SK-N-SH (cell line): ENCODE measurements around the gene TIAM1.

Source experiments
- EP300 ChIP-seq, 2 experiments: IDR thresholded peaks; 2 replicates each; pipeline versions ENCODE4 v1.4.0 to v1.6.1; 2012; ENCODE audit warnings: borderline replicate concordance in 1 of 2, low read depth in 1 of 2, low read length in 1 of 2
- EZH2phosphoT487 ChIP-seq: fragments of 200-600 bp; sonication (generic); IDR thresholded peaks from 2 replicates; pipeline ENCODE4 v1.6.1; 2017; ENCODE audit warnings: low read depth, mixed run types, mild to moderate bottlenecking, antibody characterized with exemption, moderate library complexity, borderline replicate concordance
- POLR2AphosphoS5 ChIP-seq: IDR thresholded peaks from 2 replicates; pipeline ENCODE4 v1.6.1; 2012; ENCODE audit warnings: low read depth, low read length
- SMC3 ChIP-seq: IDR thresholded peaks from 2 replicates; pipeline ENCODE4 v1.6.1; 2012; ENCODE audit warnings: low read depth, low read length, improper control_type of control experiment
- TF ChIP-seq, protein P1 (sequence below): fragments of 200-600 bp; sonication (generic); IDR thresholded peaks from 2 replicates; pipeline ENCODE4 v1.6.1; 2017; ENCODE audit warnings: antibody characterized with exemption, mild to moderate bottlenecking, moderate library complexity

DNA sequence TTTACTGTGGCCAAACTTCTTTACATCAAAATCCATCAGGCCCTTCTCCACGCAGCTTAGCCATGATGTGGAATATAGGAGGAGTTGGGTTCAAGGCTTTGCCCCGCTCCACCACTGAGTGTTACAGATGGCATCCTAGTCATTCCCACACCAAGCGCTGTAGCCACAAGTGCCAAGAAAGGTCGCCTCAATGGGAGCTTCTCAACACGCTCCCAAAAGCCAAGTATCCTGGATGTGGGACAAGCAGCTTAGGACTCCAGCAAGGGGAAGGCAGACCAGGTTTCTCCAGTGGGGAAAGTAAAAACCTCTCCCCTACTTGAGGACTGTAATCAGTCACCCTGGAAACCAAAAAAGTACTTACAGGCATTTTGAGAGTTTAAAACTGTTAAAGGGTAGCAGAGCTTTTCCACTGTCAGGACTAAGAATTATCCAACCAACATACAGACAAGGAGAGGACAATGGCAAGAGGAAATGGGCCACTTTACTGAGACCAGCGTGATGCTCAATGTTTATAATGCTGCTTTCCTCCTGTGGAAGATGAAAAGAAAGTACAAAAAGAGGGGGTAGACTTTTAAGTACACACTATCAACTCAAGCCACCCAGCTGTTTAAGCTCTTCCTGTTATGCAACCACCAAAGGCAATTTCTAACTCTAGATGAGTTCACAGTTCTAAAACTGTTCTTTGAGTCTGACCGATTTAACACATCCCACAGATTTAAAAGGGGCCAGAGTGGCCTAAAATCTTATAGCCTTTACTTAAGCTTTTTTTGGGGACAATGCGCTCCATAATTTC, 185.1 kb downstream of the TIAM1 start:
- TF ChIP-seq EZH2phosphoT487: no peak
- TF ChIP-seq, protein P1, sequence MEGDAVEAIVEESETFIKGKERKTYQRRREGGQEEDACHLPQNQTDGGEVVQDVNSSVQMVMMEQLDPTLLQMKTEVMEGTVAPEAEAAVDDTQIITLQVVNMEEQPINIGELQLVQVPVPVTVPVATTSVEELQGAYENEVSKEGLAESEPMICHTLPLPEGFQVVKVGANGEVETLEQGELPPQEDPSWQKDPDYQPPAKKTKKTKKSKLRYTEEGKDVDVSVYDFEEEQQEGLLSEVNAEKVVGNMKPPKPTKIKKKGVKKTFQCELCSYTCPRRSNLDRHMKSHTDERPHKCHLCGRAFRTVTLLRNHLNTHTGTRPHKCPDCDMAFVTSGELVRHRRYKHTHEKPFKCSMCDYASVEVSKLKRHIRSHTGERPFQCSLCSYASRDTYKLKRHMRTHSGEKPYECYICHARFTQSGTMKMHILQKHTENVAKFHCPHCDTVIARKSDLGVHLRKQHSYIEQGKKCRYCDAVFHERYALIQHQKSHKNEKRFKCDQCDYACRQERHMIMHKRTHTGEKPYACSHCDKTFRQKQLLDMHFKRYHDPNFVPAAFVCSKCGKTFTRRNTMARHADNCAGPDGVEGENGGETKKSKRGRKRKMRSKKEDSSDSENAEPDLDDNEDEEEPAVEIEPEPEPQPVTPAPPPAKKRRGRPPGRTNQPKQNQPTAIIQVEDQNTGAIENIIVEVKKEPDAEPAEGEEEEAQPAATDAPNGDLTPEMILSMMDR: no peak
- TF ChIP-seq SMC3: no peak
- no peak for TF ChIP-seq POLR2AphosphoS5
- no peak for TF ChIP-seq EP300 (IDR thresholded peaks at IDR 0.05; ENCODE audit: borderline replicate concordance in 1 of 2, low read depth in 1 of 2, low read length in 1 of 2)
